GM18511 (cell line): ENCODE data around the gene PREX1.

Source experiments
- ATAC-seq: cut with Tn5 transposase; IDR thresholded peaks from one replicate; pipeline ENCODE4 v1.9.1; 2021; ENCODE audit warnings: mild to moderate bottlenecking, moderate library complexity; ENCODE audit not compliant: unreplicated experiment

PREX1 gene

DNA sequence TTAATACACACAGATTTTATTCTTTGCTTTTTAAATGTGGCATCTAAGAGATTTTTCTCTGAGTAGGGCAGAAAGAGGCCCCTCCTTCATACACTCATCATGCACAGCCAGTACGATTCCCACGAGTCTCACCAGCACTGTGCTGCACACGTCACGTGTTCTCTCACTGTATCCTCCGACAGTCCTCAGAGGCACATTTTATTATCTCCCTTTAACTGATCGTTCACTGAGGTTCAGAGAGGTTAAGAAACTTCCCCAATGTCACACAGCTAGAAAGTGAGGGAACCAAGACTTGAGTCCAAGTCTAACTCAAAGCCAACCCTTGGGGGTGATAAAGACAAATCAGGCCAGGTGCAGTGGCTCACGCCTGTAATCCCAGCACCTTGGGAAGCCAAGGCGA, 142.5 kb downstream of the PREX1 start:
- ATAC-seq, result no peak

DNA sequence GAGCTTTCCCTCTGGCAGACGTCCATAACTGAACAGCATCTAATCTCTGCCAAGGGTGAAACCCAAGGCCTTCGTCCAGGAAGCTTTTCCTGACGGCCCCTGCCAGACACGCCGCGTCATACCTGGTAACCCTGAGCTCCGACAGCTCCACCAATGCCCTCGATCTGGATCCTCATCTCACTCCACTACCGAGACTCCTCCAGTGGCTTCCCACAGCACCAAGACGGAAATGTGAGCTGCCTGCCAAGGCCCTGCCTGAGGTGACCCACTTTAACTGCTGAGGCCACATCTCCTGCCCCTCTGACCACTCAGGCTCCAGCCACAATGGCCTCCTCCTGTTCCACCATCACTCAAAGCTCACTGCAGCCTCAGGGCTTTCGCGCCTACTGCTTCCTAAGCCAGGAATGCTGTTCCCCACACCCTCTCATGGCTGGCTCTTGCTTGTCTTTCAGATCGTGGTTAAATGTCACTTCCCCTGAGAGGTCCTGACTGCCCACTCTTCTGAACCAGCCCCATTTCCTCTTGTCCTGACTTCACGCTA, 143.2 kb downstream of the PREX1 start:
- ATAC-seq, result no peak

DNA sequence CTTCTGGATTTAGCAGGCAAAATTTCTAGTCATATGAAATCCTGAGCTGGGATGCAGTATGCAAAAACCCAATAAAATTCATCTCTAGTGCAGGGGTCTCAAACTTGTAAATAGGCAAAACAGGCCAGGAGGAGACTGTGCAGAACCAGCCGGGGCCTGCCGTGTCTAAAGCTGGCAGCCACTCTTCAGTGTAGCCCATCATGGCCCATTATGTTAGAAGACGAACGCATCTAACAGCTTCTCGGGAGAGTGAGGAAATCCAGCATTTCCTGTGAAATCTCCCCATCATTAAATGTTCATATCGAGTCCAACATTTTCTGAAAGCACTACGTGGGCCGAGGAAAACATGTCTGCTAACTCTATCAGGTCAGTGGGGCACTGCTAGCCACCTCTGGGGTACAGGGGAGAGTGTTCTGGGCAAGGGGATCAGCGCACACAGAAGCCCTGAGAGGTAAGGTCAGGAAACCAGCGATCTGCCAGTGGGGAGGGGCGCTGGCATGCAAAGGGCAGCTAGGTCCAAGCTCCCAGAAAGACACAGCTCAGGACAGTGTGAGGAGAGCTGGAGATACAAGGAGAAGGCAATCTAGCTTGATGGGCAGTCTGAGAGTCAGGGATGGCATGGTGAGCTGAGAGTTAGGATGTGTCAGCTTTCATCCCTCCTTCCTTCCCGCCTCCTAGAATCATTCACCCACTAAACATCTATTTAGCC, 144.2 kb downstream of the PREX1 start:
- ATAC-seq, result no peak

- ATAC-seq, result no peak
Measured at GRCh38 chr20:48682529-48683363, 145.1 kb downstream of the PREX1 start.

DNA sequence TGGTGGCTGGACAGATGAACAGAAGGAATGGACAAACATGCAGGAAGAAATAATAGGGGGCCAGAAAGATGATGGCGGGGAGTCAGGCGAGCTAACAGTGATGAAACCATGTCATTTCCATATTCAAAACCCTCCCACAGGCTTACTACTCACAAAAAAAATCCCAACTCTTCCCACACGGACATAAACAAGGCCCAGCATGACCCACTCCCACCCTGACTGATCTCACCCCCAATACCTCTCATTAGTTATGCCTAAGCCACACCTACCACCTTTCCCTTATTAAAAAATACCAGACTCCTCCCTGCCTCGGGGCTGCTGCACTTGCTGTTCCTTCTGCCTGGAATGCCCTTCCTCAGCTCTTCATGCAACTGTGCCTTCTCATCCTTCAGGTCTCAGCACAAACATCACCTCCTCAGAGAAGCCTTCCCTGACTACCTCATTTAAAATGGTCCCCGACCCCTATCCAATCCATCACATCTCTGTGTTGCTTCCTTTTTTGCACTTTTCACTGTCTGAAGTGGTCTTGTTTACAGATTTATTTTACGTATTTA, 145.8 kb downstream of the PREX1 start:
- ATAC-seq, result no peak

DNA sequence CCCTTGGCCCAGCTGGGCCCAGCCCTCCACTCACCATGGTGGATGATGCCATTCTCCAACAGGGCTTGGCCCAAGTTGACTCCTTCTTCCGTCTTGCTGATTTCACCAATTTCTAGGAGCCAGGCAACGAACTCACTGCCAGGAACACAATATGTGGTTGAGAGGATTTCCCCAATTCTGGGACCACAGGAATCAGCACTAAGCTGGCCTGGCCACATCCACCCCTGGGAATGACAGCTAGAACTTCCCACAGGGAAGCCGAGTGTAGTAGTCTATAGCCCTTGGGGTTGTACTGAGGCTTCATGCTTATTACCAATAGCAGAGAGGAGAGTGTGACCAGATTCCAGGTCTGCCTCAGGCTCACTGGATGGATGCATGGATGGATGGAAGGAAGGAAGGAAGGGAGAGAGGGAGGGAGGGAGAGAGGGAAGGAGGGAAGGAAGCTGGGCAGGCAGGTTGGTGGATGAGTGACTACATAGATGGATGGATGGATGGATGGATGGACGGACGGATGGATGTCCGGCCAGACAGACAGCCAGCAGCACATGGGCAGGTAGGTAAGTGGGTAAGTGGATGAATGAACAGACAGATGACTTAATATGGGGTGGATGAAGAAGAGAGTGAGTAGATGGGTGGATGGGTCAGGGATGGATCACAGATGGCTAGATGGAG, 146.5 kb downstream of the PREX1 start:
- ATAC-seq, result no peak

DNA sequence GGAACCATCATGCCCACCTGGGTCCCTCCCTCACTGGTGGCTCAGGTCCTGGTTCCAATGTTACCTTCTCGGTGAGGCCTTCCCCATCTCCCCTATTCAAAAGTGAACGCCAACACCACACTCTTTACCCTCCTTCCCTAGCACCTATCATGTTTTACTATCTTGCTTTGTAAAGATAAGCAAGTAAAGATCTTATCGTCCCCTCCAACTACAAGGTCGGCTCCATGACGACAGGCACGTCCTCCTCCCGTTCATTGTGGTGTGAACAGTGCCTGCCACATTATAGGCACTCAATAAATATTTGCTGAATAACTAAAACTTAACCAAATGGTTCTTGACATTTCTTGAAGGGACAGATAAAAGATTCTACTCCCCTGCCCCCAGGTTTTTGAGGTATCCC, 147.1 kb downstream of the PREX1 start:
- no peak for ATAC-seq

GRCh38 chr20:48679599-48679998, 148.2 kb downstream of the PREX1 start:
- ATAC-seq, result no peak

DNA sequence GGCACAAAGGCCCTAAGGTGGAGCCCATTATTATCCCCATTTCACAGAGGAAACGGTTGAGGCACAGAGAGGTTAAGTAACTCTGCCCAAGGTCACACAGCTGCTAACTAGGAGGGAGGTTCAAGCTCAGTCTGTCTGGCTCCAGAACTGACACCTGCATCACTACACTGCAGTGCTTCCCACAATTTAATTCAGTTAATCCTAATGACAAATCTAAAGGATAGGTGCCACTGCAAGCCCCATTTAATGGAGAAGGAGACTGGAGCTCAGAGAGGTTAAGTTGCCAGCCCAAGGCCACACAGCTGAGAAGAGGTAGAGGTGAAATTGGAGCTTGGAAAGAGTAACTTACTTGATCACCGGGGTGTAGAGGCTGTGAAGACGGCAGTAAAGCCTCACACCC, 148.8 kb downstream of the PREX1 start:
- ATAC-seq, result no peak

DNA sequence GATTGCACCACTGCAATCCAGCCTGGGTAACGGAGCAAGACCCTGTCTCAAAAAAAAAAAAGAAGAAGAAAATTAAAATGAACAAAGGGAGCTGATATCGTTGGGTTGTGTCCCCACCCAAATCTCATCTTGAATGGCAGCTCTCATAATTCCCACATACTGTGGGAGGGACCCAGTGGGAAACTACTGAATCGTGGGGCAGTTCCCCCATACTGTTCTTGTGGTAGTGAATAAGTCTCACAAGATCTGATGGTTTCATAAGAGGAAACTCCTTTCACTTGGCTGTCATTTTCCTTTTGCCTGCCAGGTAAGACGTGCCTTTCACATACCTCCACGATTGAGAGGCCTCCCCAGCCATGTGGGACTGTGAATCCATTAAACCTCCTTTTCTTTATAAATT, 149.4 kb downstream of the PREX1 start:
- ATAC-seq, result no peak

- no peak for ATAC-seq
Measured at GRCh38 chr20:48676795-48677460, 150.9 kb downstream of the PREX1 start.

DNA sequence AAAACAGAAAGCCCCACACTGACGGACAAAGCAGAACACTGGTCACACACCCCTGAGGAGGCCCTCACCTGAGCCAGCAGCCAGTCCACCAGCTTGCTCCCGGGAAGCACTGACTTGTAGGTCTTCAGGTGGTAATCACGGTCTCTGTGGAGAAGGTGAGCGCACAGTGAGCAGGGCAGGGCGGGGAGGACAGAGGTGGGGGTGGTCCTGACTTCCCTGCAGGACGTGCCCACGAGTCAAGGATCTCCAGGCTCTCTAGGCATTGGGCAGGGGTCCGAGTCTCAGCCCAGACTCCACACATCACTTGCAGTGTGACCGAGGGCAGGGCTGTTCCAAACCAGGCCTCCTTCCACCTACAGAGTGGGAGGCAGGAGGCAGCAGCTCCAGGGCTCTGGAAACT, 151.7 kb downstream of the PREX1 start:
- ATAC-seq, result no peak

GRCh38 chr20:48674461-48674860, 153.3 kb downstream of the PREX1 start:
- ATAC-seq, result no peak

DNA sequence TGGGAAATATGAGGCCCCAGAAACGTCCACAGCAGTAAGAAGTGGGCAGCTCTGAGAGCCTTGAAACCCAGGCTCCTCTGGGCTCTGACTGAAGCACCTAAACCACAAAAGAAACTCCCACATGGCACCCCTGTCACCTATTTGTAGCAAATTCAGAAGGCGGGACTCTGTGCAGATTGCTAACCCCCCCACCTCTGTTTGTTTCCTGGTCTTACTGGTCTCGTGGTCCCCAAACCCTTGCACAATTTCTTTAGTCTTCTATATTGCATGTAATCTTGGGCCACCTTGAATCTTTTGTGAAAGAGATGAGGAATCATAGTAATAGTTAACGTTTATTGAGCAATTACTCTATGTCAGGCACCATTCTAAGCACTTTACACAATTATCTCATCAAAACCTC, 154.3 kb downstream of the PREX1 start:
- no peak for ATAC-seq

DNA sequence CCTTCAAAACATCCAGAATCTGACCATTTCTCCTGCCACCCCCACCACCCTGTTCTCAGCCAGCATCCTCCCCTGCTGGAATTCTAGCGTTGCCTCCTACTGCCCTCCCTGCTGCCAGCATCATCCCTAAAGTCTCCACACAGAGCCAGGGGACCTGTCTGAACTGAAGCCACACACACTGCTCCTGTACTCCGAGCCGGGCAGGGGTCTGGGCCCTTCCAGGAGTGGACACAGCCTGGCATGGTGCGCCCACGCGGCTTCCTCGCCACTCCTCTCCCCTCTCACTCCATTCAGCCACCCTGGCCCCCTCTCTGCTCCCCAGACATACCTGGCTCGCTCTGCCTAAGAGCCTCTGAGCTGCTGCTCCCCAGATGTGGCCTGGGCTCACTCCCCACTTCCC, 155.5 kb downstream of the PREX1 start:
- no peak for ATAC-seq

- no peak for ATAC-seq
Measured at GRCh38 chr20:48671141-48671540, 156.7 kb downstream of the PREX1 start.

DNA sequence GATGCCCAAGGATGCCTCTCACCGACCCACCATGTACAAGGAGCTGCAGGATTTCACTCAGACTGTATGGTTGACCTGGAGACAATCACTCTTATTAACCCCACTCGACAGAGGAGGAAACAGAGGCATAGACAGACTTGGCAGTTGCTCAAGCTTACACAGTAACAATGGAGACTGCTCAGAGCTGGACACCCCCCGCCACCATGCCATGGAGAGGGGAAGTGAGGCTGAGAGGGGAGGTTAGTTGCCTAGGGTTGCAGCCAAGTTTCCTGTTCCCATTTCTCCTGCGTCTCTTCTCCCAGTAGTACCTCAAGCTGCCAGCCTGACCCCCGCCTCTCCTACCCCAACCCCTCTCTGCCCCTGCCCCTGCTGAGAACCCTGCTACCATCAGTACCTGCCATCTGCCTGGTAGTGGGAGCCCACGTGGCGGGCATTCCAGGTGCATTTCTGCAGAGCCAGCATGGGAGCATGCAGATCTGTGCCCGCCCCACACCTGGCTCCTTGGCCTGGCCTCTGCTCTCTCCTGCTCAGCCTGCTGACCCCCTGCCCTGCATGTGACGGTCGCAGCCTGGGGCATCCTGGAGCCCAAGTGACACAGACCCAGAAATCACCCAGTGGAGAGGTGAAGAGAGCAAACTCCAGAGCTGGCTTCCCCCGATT, 157.7 kb downstream of the PREX1 start:
- no peak for ATAC-seq

DNA sequence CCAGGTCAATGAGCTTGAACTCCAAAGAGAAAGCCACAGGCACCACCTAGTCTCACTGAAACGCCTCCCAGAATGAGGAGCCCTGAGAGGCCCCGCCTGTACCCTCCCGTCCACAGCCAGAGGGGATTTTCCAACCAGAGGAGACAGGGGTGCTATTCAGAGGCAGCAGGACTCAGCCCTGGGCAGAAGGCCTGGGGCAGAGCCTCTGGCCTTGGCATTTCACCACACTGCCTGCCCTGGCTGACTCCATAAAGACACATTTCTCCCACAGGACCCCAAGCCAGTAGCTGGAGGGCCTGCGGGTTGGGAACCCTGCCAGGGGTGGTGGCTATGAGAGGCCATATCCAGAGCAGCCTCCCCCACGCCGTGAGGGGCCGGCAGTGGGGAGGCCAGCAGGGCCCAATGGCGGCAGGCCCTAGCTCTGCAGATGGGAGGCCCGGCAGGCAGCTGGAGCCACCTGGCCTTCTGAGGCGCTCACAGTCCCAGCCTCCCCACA, 159.3 kb downstream of the PREX1 start:
- no peak for ATAC-seq

DNA sequence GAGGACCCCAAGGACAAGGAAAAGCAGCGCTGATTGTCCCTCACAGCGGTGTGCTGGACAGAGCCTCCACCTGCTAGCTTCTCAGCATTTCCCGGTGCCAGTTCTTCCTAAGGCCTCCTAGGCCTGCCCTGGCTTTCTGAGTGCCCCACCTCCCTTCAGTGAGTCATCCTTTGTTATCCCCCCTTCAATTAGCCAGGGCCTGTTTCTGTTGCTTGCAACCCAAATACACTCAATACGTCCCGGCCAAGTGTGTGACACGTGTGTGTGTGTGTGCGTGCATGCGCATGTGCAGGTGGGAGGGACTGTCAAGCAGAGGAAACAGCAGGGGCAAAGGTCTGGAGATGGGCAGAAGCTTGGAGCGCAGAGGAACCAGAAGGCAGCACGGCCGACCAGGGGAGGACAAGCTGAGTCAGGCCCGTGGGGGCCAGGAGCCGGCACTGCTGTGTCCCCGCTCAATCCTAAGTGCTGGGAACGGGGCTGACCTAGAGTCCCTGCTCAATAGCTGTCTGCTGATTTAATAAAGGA, 159.8 kb downstream of the PREX1 start:
- no peak for ATAC-seq

DNA sequence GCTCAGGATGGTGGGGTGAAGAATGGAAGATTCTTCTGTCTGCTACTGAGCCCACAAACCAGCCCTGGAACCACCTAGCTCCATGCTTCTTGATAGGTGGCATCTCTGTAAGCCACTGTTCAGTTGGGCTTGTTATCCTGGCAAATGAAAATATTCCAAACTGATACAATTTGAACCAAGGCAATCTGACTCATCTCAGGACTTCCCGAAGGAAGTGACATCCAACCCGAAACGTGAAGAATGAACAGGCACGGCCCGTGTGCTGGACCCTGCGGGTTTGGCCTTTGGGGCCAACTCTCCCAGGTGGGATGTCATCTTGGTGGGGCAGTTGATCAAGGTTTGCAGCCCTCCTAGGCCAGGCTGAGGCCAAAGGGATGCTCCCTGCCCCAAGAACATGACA, 160.3 kb downstream of the PREX1 start:
- no peak for ATAC-seq
